Vagina (tissue), 2 donors: Measurements from ENCODE around the gene ITGBL1. TPM values are rescaled to one million over a fixed set of nuclear protein-coding genes. Genes with fewer than 3 reads are reported as not detected.
"Not testable (repeated sequence)": the region's sequence is repeated elsewhere in the genome, so short reads cannot be mapped to it uniquely, and the experiment has no call there.

Experiments
- DNase-seq, 2 donors: peaks; one replicate each; pipeline ENCODE4 v3.0.0-alpha.2; 2017; ENCODE audit errors: extremely low spot score in 2 of 2
- H3K27ac ChIP-seq: fragments of 200-600 bp; sonication (generic); one replicate; pipeline ENCODE4 v1.5.1; 2019
- H3K27me3 ChIP-seq: fragments of 200-600 bp; sonication (generic); one replicate; pipeline ENCODE4 v1.5.1; 2019
- H3K36me3 ChIP-seq, 2 donors: fragments of 200-600 bp; sonication (generic); one replicate each; pipeline ENCODE4 v1.5.1; 2017 to 2019
- H3K4me1 ChIP-seq: fragments of 200-600 bp; sonication (generic); one replicate; pipeline ENCODE4 v1.5.1; 2019
- H3K4me3 ChIP-seq, 2 donors: fragments of 200-600 bp; sonication (generic); 1 replicate in 1 of 2; 2 replicates in 1 of 2; pipeline ENCODE4 v1.5.1; 2016 to 2019
- H3K9me3 ChIP-seq: fragments of 200-600 bp; sonication (generic); one replicate; pipeline ENCODE4 v1.5.1; 2019
- POLR2A ChIP-seq, 2 donors: fragments of 450-650 bp; IDR thresholded peaks; one replicate each; pipeline ENCODE4 v1.6.1; 2017; ENCODE audit warnings: antibody characterized with exemption in 2 of 2, mild to moderate bottlenecking in 2 of 2, moderate library complexity in 2 of 2
- POLR2AphosphoS5 ChIP-seq, 2 donors: sonication (generic); formaldehyde crosslinking; IDR thresholded peaks; one replicate each; pipeline ENCODE4 v1.9.0; 2017; ENCODE audit warnings: antibody characterized with exemption in 2 of 2, mild to moderate bottlenecking in 2 of 2, low read depth in 1 of 2; ENCODE audit not compliant: insufficient read depth in 1 of 2
- intact Hi-C: fragments of 100-400 bp; cut with DNase I; formaldehyde crosslinking; loops from one replicate; pipeline ENCODE4 v1.15.1; 2023
- total RNA-seq: library from RNA; depleted of rRNA; stranded (reverse); fragments of >200 nt; gene quantifications from one replicate; pipeline ENCODE4 v1.2.3, GENCODE V29; 2016
- TF ChIP-seq, protein P1 (sequence below), 3 experiments: fragments of 450-650 bp in 2 of 3; fragments of 200-600 bp in 1 of 3; sonication (generic) in 1 of 3; IDR thresholded peaks; one replicate each; pipeline ENCODE4 v1.5.1; 2017 to 2019; ENCODE audit warnings: antibody characterized with exemption in 3 of 3, mild to moderate bottlenecking in 2 of 3, moderate library complexity in 2 of 3

ITGBL1 gene
- total RNA-seq, 1 donor from 2014 or later, result 6.4 TPM

DNA sequence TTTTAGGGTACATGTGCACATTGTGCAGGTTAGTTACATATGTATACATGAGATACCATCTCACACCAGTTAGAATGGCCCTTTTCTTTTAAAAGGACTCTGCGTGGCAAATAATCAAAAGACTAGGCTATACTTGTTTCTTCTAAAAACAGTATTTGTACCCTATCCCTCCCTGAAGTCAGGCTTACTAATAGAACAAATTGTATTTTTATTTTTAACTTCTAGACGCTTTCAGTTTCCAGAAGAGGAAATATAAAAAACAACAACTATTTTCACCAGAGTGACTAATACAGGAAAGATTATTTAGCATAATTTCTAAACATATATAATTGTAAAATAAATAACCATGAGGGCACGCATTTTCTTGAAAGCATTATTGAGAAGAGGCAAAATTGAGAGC lies 83.6 kb downstream of the ITGBL1 start:
- no peak overlapping the region for H3K27ac ChIP-seq
- H3K27me3 ChIP-seq, result no peaks in the 10 kb centered on the region
- TF ChIP-seq POLR2A (IDR thresholded peaks at IDR 0.05) (no peak), POLR2AphosphoS5 (IDR thresholded peaks at IDR 0.05; ENCODE audit: insufficient read depth in 1 of 2, low read depth in 1 of 2) (no peak)
- TF ChIP-seq, protein P1, sequence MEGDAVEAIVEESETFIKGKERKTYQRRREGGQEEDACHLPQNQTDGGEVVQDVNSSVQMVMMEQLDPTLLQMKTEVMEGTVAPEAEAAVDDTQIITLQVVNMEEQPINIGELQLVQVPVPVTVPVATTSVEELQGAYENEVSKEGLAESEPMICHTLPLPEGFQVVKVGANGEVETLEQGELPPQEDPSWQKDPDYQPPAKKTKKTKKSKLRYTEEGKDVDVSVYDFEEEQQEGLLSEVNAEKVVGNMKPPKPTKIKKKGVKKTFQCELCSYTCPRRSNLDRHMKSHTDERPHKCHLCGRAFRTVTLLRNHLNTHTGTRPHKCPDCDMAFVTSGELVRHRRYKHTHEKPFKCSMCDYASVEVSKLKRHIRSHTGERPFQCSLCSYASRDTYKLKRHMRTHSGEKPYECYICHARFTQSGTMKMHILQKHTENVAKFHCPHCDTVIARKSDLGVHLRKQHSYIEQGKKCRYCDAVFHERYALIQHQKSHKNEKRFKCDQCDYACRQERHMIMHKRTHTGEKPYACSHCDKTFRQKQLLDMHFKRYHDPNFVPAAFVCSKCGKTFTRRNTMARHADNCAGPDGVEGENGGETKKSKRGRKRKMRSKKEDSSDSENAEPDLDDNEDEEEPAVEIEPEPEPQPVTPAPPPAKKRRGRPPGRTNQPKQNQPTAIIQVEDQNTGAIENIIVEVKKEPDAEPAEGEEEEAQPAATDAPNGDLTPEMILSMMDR (IDR thresholded peaks at IDR 0.05), result no peak
- no peaks in the 10 kb centered on the region for H3K9me3 ChIP-seq
- H3K36me3 ChIP-seq, result no peaks in the 10 kb centered on the region
- intact Hi-C loops, result no loop called here
- no peaks in the 10 kb centered on the region for H3K4me1 ChIP-seq
- H3K4me3 ChIP-seq, result no peak overlapping the region
- DNase-seq, result no peak

DNA sequence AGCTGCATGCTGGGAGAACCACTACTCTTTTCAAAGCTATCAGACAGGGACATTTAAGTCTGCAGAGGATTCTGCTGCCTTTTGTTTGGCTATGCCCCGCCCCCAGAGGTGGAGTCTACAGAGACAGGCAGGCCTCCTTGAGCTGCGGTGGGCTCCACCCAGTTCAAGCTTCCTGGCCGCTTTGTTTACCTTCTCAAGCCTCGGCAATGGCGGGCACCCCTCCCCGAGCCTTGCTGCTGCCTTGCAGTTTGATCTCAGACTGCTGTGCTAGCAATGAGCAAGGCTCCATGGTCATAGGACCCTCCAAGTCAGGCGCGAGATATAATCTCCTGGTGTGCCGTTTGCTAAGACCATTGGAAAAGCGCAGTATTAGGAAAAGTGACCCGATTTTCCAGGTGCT lies 92.1 kb downstream of the ITGBL1 start:
- H3K27ac ChIP-seq, H3K4me1 ChIP-seq, intact Hi-C loops, DNase-seq, H3K4me3 ChIP-seq, H3K27me3 ChIP-seq, H3K36me3 ChIP-seq, H3K9me3 ChIP-seq: not testable (repeated sequence)

DNA sequence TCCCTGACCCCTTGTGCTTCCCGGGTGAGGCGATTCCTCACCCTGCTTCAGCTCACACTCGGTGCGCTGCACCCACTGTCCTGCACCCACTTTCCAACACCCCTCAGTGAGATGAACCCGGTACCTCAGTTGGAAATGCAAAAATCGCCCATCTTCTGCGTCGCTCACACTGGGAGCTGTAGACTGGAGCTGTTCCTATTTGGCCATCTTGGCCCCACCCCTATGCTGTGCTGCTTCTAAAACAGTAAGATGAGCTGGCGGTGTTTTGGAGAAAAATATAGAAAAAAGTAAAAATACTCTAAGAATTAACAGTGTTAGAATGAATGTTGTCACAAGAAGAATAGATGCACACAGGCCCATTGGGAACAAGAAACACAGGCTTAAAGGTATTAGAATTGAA lies 92.5 kb downstream of the ITGBL1 start:
- Histone ChIP-seq H3K27me3 (no peaks in the 10 kb centered on the region), H3K36me3 (no peaks in the 10 kb centered on the region), H3K4me3 (no peak overlapping the region), H3K9me3 (no peaks in the 10 kb centered on the region), H3K4me1 (no peaks in the 10 kb centered on the region), H3K27ac (no peak overlapping the region)
- DNase-seq, result no peak
- TF ChIP-seq, protein P1 (IDR thresholded peaks at IDR 0.05), result no peak
- TF ChIP-seq POLR2AphosphoS5 (IDR thresholded peaks at IDR 0.05; ENCODE audit: insufficient read depth in 1 of 2, low read depth in 1 of 2) (no peak), POLR2A (IDR thresholded peaks at IDR 0.05) (no peak)
- intact Hi-C loops, result no loop called here

DNA sequence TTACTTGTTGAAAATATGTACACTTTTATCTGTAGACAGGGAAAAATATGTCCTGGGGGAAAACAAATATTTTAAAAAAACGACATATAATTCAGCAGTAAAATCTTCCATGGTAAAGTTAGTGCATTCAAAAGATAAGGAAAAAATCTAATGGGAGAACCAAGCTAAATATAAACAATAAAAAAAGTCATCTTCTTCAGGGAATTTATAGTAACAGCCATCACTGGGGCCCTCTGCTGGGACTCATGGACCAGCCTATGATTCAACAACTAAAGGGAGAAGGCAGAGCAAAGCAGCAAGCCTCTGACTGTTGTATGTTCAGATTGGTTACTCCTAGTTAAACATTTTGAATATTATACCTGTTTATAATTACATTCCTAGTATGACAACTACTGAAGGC lies 93.0 kb downstream of the ITGBL1 start:
- H3K27me3 ChIP-seq, result no peaks in the 10 kb centered on the region
- H3K27ac ChIP-seq, result no peak overlapping the region
- TF ChIP-seq POLR2AphosphoS5 (IDR thresholded peaks at IDR 0.05; ENCODE audit: insufficient read depth in 1 of 2, low read depth in 1 of 2) (no peak), POLR2A (IDR thresholded peaks at IDR 0.05) (no peak)
- TF ChIP-seq, protein P1 (IDR thresholded peaks at IDR 0.05), result no peak

DNA sequence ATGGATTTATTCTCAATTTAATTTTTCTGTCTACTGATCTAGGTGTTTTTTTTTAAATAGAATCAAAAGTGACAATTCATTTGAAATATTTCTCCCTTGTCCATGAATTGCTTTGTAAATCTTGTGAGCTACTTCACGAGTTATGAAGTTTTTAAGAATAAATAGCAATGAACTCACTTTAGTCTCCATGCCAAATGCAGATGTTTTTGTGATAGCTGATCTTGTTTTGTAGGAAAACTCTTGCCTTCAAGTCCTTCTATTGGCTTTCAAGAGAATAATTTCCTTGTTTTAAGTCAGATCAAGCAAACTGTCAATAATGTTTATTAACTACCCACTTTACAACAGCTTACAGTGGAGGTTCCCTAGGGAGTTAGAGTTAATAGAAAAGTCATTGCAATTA lies 99.8 kb downstream of the ITGBL1 start:
- TF ChIP-seq, protein P1 (IDR thresholded peaks at IDR 0.05), result no peak
- TF ChIP-seq POLR2AphosphoS5 (IDR thresholded peaks at IDR 0.05; ENCODE audit: insufficient read depth in 1 of 2, low read depth in 1 of 2) (no peak), POLR2A (IDR thresholded peaks at IDR 0.05) (no peak)
- Histone ChIP-seq H3K27me3 (no peaks in the 10 kb centered on the region), H3K36me3 (no peaks in the 10 kb centered on the region), H3K4me3 (no peak overlapping the region), H3K4me1 (no peaks in the 10 kb centered on the region), H3K9me3 (no peaks in the 10 kb centered on the region), H3K27ac (no peak overlapping the region)
- intact Hi-C loops, result no loop called here
- DNase-seq, result no peak

More for the DNA sequence above, 93.0 kb downstream of the ITGBL1 start:
- no peak overlapping the region for H3K4me3 ChIP-seq
- H3K9me3 ChIP-seq, result no peaks in the 10 kb centered on the region
- DNase-seq, result no peak
- no peaks in the 10 kb centered on the region for H3K36me3 ChIP-seq
- H3K4me1 ChIP-seq, result no peaks in the 10 kb centered on the region
- intact Hi-C loops, result no loop called here

DNA sequence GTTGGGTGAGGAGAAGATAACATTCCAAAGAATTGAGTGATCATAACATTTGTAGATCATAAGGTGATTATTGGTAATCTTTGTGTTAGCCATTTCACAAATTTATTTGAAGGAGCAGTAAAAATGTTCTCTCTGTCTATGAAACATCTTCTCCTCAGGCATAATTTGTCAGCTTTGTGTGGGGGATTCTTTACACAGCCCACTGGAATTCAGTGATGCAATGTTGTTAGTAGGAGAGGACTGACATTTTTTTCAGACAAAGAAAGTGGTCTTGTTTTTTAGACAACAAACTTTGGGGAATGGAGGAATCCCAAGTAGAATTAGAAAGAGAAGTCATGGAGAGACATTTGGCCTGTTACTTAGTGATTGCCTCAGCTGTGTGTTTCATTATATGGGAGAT lies 100.3 kb downstream of the ITGBL1 start:
- DNase-seq, result no peak
- Histone ChIP-seq H3K4me3 (no peak overlapping the region), H3K27ac (no peak overlapping the region), H3K36me3 (no peaks in the 10 kb centered on the region), H3K27me3 (no peaks in the 10 kb centered on the region), H3K4me1 (no peaks in the 10 kb centered on the region), H3K9me3 (no peaks in the 10 kb centered on the region)
- TF ChIP-seq POLR2A (IDR thresholded peaks at IDR 0.05) (no peak), POLR2AphosphoS5 (IDR thresholded peaks at IDR 0.05; ENCODE audit: insufficient read depth in 1 of 2, low read depth in 1 of 2) (no peak)
- TF ChIP-seq, protein P1 (IDR thresholded peaks at IDR 0.05), result no peak
- intact Hi-C loops, result no loop called here
